DND-41 (cell line): Measurements from ENCODE around the gene FAM210B.

Experiments used
- CTCF ChIP-seq: IDR thresholded peaks from 2 replicates; pipeline ENCODE4 v1.5.1; 2012; ENCODE audit warnings: borderline replicate concordance, low read length, moderate library complexity, mild to moderate bottlenecking; ENCODE audit not compliant: poor library complexity, severe bottlenecking; ENCODE audit errors: extremely low read depth
- EZH2 ChIP-seq: IDR thresholded peaks from 3 replicates; pipeline ENCODE4 v1.6.1; 2012; ENCODE audit warnings: borderline replicate concordance, low read depth, mild to moderate bottlenecking, moderate library complexity, low read length, inconsistent platforms; ENCODE audit not compliant: severe bottlenecking

GRCh38 chr20:56389807-56390206 lies 31.0 kb downstream of the FAM210B start:
- no peak for TF ChIP-seq CTCF
- no peak for TF ChIP-seq EZH2
